Lower lobe of right lung (tissue), 2 donors: Measurements from ENCODE around the gene HACD1. TPM values are rescaled to one million over a fixed set of nuclear protein-coding genes. Genes with fewer than 3 reads are reported as not detected.

Experiments
- ATAC-seq, 2 donors: fragments of 200-7000 bp; cut with Tn5 transposase; one replicate each; pipeline ENCODE4 v1.9.1; 2020 to 2022; ENCODE audit warnings: mild to moderate bottlenecking in 2 of 2, moderate library complexity in 2 of 2
- DNase-seq: peaks from one replicate; pipeline ENCODE4 v3.0.0-alpha.2; 2020
- H3K27ac ChIP-seq: fragments of 200-600 bp; one replicate; pipeline ENCODE4 v1.8.0; 2022
- H3K27me3 ChIP-seq: fragments of 200-600 bp; one replicate; pipeline ENCODE4 v1.8.0; 2022; ENCODE audit warnings: low read depth
- H3K36me3 ChIP-seq: fragments of 200-600 bp; one replicate; pipeline ENCODE4 v1.8.0; 2022; ENCODE audit warnings: mild to moderate bottlenecking
- H3K4me1 ChIP-seq: fragments of 200-600 bp; one replicate; pipeline ENCODE4 v1.8.0; 2022
- H3K4me3 ChIP-seq: fragments of 200-600 bp; one replicate; pipeline ENCODE4 v1.8.0; 2022; ENCODE audit warnings: mild to moderate bottlenecking
- H3K9me3 ChIP-seq: fragments of 200-600 bp; one replicate; pipeline ENCODE4 v1.8.0; 2022
- intact Hi-C: fragments of 100-400 bp; cut with DNase I; formaldehyde crosslinking; loops from one replicate; pipeline ENCODE4 v1.11.0; 2022
- long read RNA-seq: library from polyadenylated mRNA; unstranded; transcript quantifications from one replicate; pipeline ENCODE4 v2.0.0, GENCODE V29; 2021
- total RNA-seq: library from RNA; stranded (reverse); fragmentation: NEBNext Ultra II Directional; extraction: Animal tissue kit (Norgen Biotek cat#: 25700); gene quantifications from one replicate; pipeline ENCODE4 v1.2.1, GENCODE V29; 2021
- TF ChIP-seq, protein P1 (sequence below): fragments of 200-600 bp; IDR thresholded peaks from one replicate; pipeline ENCODE4 v1.8.0; 2022; ENCODE audit warnings: antibody characterized with exemption, mild to moderate bottlenecking
- donor health status: DM: no; HTN: yes; CAD: no; lungs with severe emphysema.

Gene HACD1, protein sequence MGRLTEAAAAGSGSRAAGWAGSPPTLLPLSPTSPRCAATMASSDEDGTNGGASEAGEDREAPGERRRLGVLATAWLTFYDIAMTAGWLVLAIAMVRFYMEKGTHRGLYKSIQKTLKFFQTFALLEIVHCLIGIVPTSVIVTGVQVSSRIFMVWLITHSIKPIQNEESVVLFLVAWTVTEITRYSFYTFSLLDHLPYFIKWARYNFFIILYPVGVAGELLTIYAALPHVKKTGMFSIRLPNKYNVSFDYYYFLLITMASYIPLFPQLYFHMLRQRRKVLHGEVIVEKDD
- 20.4 TPM for total RNA-seq
- long read RNA-seq, partial matches to known transcripts = 0 of 6 reads
- long read RNA-seq, other reads (novel, unspliced or antisense) = 3 of 6 reads

- DNase-seq (peak; percentile 85), ATAC-seq (peak; percentile 94)
- H3K36me3 ChIP-seq = no peaks in the 10 kb centered on the region
- TF ChIP-seq, protein P1, sequence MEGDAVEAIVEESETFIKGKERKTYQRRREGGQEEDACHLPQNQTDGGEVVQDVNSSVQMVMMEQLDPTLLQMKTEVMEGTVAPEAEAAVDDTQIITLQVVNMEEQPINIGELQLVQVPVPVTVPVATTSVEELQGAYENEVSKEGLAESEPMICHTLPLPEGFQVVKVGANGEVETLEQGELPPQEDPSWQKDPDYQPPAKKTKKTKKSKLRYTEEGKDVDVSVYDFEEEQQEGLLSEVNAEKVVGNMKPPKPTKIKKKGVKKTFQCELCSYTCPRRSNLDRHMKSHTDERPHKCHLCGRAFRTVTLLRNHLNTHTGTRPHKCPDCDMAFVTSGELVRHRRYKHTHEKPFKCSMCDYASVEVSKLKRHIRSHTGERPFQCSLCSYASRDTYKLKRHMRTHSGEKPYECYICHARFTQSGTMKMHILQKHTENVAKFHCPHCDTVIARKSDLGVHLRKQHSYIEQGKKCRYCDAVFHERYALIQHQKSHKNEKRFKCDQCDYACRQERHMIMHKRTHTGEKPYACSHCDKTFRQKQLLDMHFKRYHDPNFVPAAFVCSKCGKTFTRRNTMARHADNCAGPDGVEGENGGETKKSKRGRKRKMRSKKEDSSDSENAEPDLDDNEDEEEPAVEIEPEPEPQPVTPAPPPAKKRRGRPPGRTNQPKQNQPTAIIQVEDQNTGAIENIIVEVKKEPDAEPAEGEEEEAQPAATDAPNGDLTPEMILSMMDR = peak; percentile 28
- H3K4me3 ChIP-seq = peak within 1 kb of the TSS; percentile 91
- intact Hi-C loops = no loop called here
- H3K9me3 ChIP-seq = no peaks in the 10 kb centered on the region
- peak within 1 kb of the TSS; percentile 90 for H3K27ac ChIP-seq
- no peaks in the 10 kb centered on the region for H3K27me3 ChIP-seq
- peaks cover 12% of the 10 kb centered on the region for H3K4me1 ChIP-seq
These were observed at the start of gene HACD1 for GRCh38 chr10:17617031-17617911. TSS of gene HACD1 (minus strand) at chr10:17617374. CDS start at chr10:17617339, 35 bp downstream.

DNA sequence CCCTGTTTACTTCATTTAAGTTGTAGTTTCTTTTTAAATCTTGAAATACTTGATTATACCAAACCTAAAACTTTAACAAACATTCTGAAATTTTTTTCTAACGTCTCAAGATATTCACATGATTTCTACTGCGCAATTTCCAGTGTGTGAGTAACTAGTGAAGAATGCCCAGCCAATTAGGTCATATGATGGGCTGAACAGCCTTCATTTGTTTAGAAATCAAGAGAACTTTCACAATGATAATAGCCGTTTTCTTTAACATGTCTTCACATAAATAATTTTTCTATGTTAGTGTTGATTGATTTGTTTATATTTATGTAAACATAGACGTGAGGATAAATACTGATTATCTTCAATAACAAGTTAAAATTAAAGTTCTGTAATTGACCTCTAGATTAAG, 48.6 kb upstream of the HACD1 start:
- Histone ChIP-seq H3K36me3 (peaks cover 8% of the 10 kb centered on the region), H3K9me3 (no peaks in the 10 kb centered on the region), H3K27ac (peak overlapping the region; percentile 67), H3K4me1 (peaks cover 27% of the 10 kb centered on the region), H3K27me3 (no peaks in the 10 kb centered on the region), H3K4me3 (no peak overlapping the region)
- TF ChIP-seq, protein P1 = no peak
- DNase-seq (no peak), ATAC-seq (peak; percentile 66 to 93)
- intact Hi-C loops = no loop called here

- peaks cover 12% of the 10 kb centered on the region for H3K36me3 ChIP-seq
- H3K9me3 ChIP-seq = no peaks in the 10 kb centered on the region
- H3K27ac ChIP-seq = no peak overlapping the region
- no peaks in the 10 kb centered on the region for H3K27me3 ChIP-seq
- DNase-seq = no peak
- no peak overlapping the region for H3K4me3 ChIP-seq
- intact Hi-C loops = no loop called here
- TF ChIP-seq, protein P1 = no peak
- no peak for ATAC-seq
- H3K4me1 ChIP-seq = peaks cover 27% of the 10 kb centered on the region
These were observed 46.3 kb upstream of the HACD1 start for GRCh38 chr10:17663450-17663849.

- peaks cover 12% of the 10 kb centered on the region for H3K36me3 ChIP-seq
- no peak overlapping the region for H3K4me3 ChIP-seq
- H3K27ac ChIP-seq = no peak overlapping the region
- peaks cover 28% of the 10 kb centered on the region for H3K4me1 ChIP-seq
- H3K9me3 ChIP-seq = no peaks in the 10 kb centered on the region
- intact Hi-C loops = no loop called here
- ATAC-seq (no peak), DNase-seq (no peak)
- H3K27me3 ChIP-seq = no peaks in the 10 kb centered on the region
- TF ChIP-seq, protein P1 = no peak
These were observed 45.3 kb upstream of the HACD1 start for GRCh38 chr10:17662193-17663138.

DNA sequence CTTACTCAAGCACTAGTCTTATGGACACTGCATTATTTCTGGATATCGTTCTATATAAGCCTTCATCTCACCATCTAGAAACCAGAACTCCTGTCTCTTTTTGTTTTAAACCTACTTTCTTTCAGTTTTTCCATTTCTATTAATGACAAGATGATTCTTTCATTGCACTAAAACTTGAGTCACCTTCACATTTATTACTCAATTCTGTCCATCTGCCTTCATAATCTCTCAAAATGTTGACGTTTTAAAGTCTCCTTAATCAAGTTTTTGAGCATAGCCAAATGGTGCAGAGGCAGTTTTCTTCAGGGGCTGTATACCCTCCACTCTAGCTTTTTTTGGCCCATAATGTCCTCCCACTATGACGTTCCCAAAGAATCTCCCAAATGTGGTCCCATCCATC, 44.3 kb upstream of the HACD1 start:
- no peak for ATAC-seq
- intact Hi-C loops = no loop called here
- no peak overlapping the region for H3K27ac ChIP-seq
- no peaks in the 10 kb centered on the region for H3K27me3 ChIP-seq
- no peaks in the 10 kb centered on the region for H3K9me3 ChIP-seq
- no peak overlapping the region for H3K4me3 ChIP-seq
- no peak for DNase-seq
- peaks cover 29% of the 10 kb centered on the region for H3K4me1 ChIP-seq
- peaks cover 12% of the 10 kb centered on the region for H3K36me3 ChIP-seq
- TF ChIP-seq, protein P1 = no peak
